Testis (tissue), 3 donors: Measurements from ENCODE around the gene SLC16A10. TPM values are rescaled to one million over a fixed set of nuclear protein-coding genes. Genes with fewer than 3 reads are reported as not detected.

ENCODE experiments used
- DNase-seq: peaks from one replicate; pipeline ENCODE4 v3.0.0-alpha.2; 2019
- H3K27ac ChIP-seq, 2 donors: fragments of 200-600 bp; sonication (generic); one replicate each; pipeline ENCODE4 v1.5.1; 2019
- H3K27me3 ChIP-seq: fragments of 200-600 bp; sonication (generic); one replicate; pipeline ENCODE4 v1.5.1; 2019
- H3K36me3 ChIP-seq: fragments of 200-600 bp; sonication (generic); one replicate; pipeline ENCODE4 v1.5.1; 2017; ENCODE audit warnings: low read depth; ENCODE audit errors: missing control alignments
- H3K4me1 ChIP-seq: fragments of 200-600 bp; sonication (generic); one replicate; pipeline ENCODE4 v1.5.1; 2019
- H3K4me3 ChIP-seq, 2 donors: fragments of 200-600 bp; sonication (generic); one replicate each; pipeline ENCODE4 v1.5.1; 2017 to 2019
- H3K9me3 ChIP-seq: fragments of 200-600 bp; sonication (generic); one replicate; pipeline ENCODE4 v1.5.1; 2017
- CTCF ChIP-seq, 3 experiments: fragments of 450-650 bp in 2 of 3; fragments of 200-600 bp in 1 of 3; sonication (generic) in 1 of 3; IDR thresholded peaks; one replicate each; pipeline ENCODE4 v1.5.1; 2016 to 2019; ENCODE audit warnings: antibody characterized with exemption in 3 of 3, mild to moderate bottlenecking in 2 of 3, moderate library complexity in 1 of 3
- POLR2A ChIP-seq: fragments of 450-650 bp; IDR thresholded peaks from one replicate; pipeline ENCODE4 v1.6.1; 2017; ENCODE audit warnings: antibody characterized with exemption, mild to moderate bottlenecking, moderate library complexity
- WGBS, 2 donors: methylation state at CpG; one replicate each; pipeline ENCODE4 v1.1.5; 2018; 5-methylcytosine and 5-hydroxymethylcytosine counted together
- intact Hi-C: fragments of 100-400 bp; cut with DNase I; formaldehyde crosslinking; loops from one replicate; pipeline ENCODE4 v1.15.1; 2023; ENCODE audit warnings: low total_unique reads
- polyA plus RNA-seq: library from polyadenylated mRNA; stranded (reverse); fragments of 350-450 nt; fragmentation: Illumina TruSeq; extraction: RNeasy Lipid Tissue Mini Kit (QIAGEN cat#74804); gene quantifications from one replicate; pipeline ENCODE4 v1.2.3, GENCODE V29; 2014; ENCODE audit warnings: low read depth, low replicate concordance; ENCODE audit not compliant: insufficient read depth
- total RNA-seq, 2 donors: library from RNA; depleted of rRNA; stranded (reverse); fragments of >200 nt; gene quantifications; one replicate each; pipeline ENCODE4 v1.2.3, GENCODE V29; 2016

SLC16A10 gene
- total and polyA plus RNA-seq, 3 donors from 2014 or later, result 9.0 to 16.9 (median 12.0) TPM

GRCh38 chr6:111175109-111175508, 87.8 kb downstream of the SLC16A10 start:
- Histone ChIP-seq H3K4me3 (no peak overlapping the region), H3K9me3 (no peaks in the 10 kb centered on the region), H3K27ac (no peak overlapping the region), H3K27me3 (no peaks in the 10 kb centered on the region), H3K4me1 (no peaks in the 10 kb centered on the region), H3K36me3 (no peaks in the 10 kb centered on the region)
- intact Hi-C loops, result no loop called here
- WGBS, 2 donors, result 76 to 80% methylated on average over 2 of the region's 2 CpGs
- DNase-seq, result no peak
- no peak for TF ChIP-seq CTCF (IDR thresholded peaks at IDR 0.05)

- H3K9me3 ChIP-seq, result no peaks in the 10 kb centered on the region
- no peaks in the 10 kb centered on the region for H3K36me3 ChIP-seq
- no peak for TF ChIP-seq CTCF (IDR thresholded peaks at IDR 0.05)
- no peak for TF ChIP-seq POLR2A
- H3K4me3 ChIP-seq, result no peak overlapping the region
- intact Hi-C loops, result no loop called here
- WGBS, 2 donors, result 90 to 96% methylated on average over 2 of the region's 2 CpGs
- no peak overlapping the region for H3K27ac ChIP-seq
- DNase-seq, result no peak
- no peaks in the 10 kb centered on the region for H3K27me3 ChIP-seq
- H3K4me1 ChIP-seq, result no peaks in the 10 kb centered on the region
Measured at GRCh38 chr6:111176038-111176759, 88.9 kb downstream of the SLC16A10 start.

GRCh38 chr6:111176760-111177099, 89.4 kb downstream of the SLC16A10 start:
- no peaks in the 10 kb centered on the region for H3K4me1 ChIP-seq
- DNase-seq, result no peak
- H3K9me3 ChIP-seq, result no peaks in the 10 kb centered on the region
- no peaks in the 10 kb centered on the region for H3K36me3 ChIP-seq
- WGBS, 2 donors, result 93 to 94% methylated on average over 2 of the region's 2 CpGs
- no peak overlapping the region for H3K27ac ChIP-seq
- H3K27me3 ChIP-seq, result no peaks in the 10 kb centered on the region
- intact Hi-C loops, result no loop called here
- no peak for TF ChIP-seq CTCF (IDR thresholded peaks at IDR 0.05)
- no peak for TF ChIP-seq POLR2A
- H3K4me3 ChIP-seq, result no peak overlapping the region

- Histone ChIP-seq H3K9me3 (no peaks in the 10 kb centered on the region), H3K4me1 (no peaks in the 10 kb centered on the region), H3K27ac (no peak overlapping the region), H3K36me3 (no peaks in the 10 kb centered on the region), H3K27me3 (no peaks in the 10 kb centered on the region), H3K4me3 (no peak overlapping the region)
- WGBS, 2 donors, result 83 to 85% methylated on average over 6 of the region's 6 CpGs
- TF ChIP-seq CTCF (IDR thresholded peaks at IDR 0.05), result no peak
- no peak for TF ChIP-seq POLR2A
- DNase-seq, result no peak
- intact Hi-C loops, result no loop called here
Measured at GRCh38 chr6:111177131-111177530, 89.8 kb downstream of the SLC16A10 start.
